ENCODE results near the gene PSPC1. TPM values are rescaled to one million over a fixed set of nuclear protein-coding genes. Genes with fewer than 3 reads are reported as not detected.

Gene PSPC1
- polyA plus RNA-seq, 1 donor (not counting 4 experiments of a cell fraction or from before 2014, with no cell fraction given) = 38.0 TPM

DNA sequence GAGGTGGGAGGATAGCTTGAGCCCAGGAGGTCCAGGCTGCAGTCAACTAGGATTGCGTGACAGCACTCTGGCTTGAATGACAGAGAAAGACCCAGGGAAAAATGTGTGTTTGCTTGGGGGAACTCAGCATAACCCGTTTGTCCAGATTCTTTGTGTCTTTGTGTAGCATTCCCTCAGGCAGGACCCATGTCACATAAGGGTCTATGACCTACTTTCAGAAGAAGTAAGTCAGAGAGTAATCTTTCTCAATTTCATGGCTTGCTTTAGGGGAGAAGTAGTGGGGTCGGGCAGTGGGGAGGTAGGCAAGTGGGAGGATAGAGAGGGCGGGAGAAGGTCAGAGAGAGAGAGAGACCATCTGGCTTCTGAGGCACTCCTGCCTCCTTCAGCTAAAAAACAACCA lies 11.9 kb upstream of the PSPC1 start:
- H3K27me3 ChIP-seq (ENCODE audit: control insufficient read depth, extremely low read depth, insufficient read depth, low read length) = no peaks in the 10 kb centered on the region
- no peaks in the 10 kb centered on the region for H3K79me2 ChIP-seq (ENCODE audit: control insufficient read depth, insufficient read depth, low read length)
- H4K20me1 ChIP-seq (ENCODE audit: control insufficient read depth, extremely low read depth, insufficient read depth, low read length) = no peaks in the 10 kb centered on the region
- H3K4me2 ChIP-seq (ENCODE audit: control insufficient read depth, extremely low read depth, insufficient read depth, low read depth, low read length) = peak overlapping the region; percentile 68
- H3K9ac ChIP-seq (ENCODE audit: control insufficient read depth, extremely low read depth, insufficient read depth, low read length) = peak overlapping the region; percentile 48
- DNase-seq (ENCODE audit: low read depth, low spot score) (no peak), FAIRE-seq (peak; percentile 72)
- dilution Hi-C loops (cut with MboI; ENCODE audit: extremely low pct_ligation_motif_present, low sequenced_read_pairs) = no loop called here
- peak overlapping the region in 2 of 3 experiments; percentile 40 to 49 for H3K4me3 ChIP-seq (ENCODE audit: control insufficient read depth in 2 of 3, extremely low read depth in 1 of 3, insufficient read depth in 2 of 3, low read depth in 1 of 3, low read length in 3 of 3)
- TF ChIP-seq EZH2 (IDR thresholded peaks at IDR 0.05; ENCODE audit: low read length) = no peak
- TF ChIP-seq, protein P1, sequence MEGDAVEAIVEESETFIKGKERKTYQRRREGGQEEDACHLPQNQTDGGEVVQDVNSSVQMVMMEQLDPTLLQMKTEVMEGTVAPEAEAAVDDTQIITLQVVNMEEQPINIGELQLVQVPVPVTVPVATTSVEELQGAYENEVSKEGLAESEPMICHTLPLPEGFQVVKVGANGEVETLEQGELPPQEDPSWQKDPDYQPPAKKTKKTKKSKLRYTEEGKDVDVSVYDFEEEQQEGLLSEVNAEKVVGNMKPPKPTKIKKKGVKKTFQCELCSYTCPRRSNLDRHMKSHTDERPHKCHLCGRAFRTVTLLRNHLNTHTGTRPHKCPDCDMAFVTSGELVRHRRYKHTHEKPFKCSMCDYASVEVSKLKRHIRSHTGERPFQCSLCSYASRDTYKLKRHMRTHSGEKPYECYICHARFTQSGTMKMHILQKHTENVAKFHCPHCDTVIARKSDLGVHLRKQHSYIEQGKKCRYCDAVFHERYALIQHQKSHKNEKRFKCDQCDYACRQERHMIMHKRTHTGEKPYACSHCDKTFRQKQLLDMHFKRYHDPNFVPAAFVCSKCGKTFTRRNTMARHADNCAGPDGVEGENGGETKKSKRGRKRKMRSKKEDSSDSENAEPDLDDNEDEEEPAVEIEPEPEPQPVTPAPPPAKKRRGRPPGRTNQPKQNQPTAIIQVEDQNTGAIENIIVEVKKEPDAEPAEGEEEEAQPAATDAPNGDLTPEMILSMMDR (optimal IDR thresholded peaks at IDR 0.05 in 1 of 3, IDR thresholded peaks at IDR 0.05 in 1 of 3, conservative IDR thresholded peaks at IDR 0.05 in 1 of 3; ENCODE audit: extremely low read depth in 1 of 3, insufficient read depth in 2 of 3, low read length in 3 of 3) = no peak
- H3K9me1 ChIP-seq (ENCODE audit: control insufficient read depth, extremely low read depth, insufficient read depth, low read length) = no peaks in the 10 kb centered on the region
- peak overlapping the region; percentile 23 for H2AFZ ChIP-seq (ENCODE audit: control insufficient read depth, low read length)
- no peaks in the 10 kb centered on the region for H3K9me3 ChIP-seq (ENCODE audit: control insufficient read depth, low read depth, low read length)
- peaks cover 17% of the 10 kb centered on the region for H3K4me1 ChIP-seq (ENCODE audit: control insufficient read depth, extremely low read depth, insufficient read depth, low read length)
- H3K36me3 ChIP-seq (ENCODE audit: control insufficient read depth in 2 of 2, extremely low read depth in 1 of 2, insufficient read depth in 2 of 2, low read length in 2 of 2) = no peaks in the 10 kb centered on the region
- peak overlapping the region; percentile 83 for H3K27ac ChIP-seq (ENCODE audit: control insufficient read depth, insufficient read depth, low read length)

GRCh38 chr13:19791953-19792537 lies 9.3 kb upstream of the PSPC1 start:
- H3K27me3 ChIP-seq (ENCODE audit: control insufficient read depth, extremely low read depth, insufficient read depth, low read length) = no peaks in the 10 kb centered on the region
- no peak overlapping the region for H3K27ac ChIP-seq (ENCODE audit: control insufficient read depth, insufficient read depth, low read length)
- H3K4me2 ChIP-seq (ENCODE audit: control insufficient read depth, extremely low read depth, insufficient read depth, low read depth, low read length) = no peak overlapping the region
- dilution Hi-C loops (cut with MboI; ENCODE audit: extremely low pct_ligation_motif_present, low sequenced_read_pairs) = no loop called here
- no peak overlapping the region for H3K4me3 ChIP-seq (ENCODE audit: control insufficient read depth in 2 of 3, extremely low read depth in 1 of 3, insufficient read depth in 2 of 3, low read depth in 1 of 3, low read length in 3 of 3)
- DNase-seq (ENCODE audit: low read depth, low spot score) (no peak), FAIRE-seq (no peak)
- H3K79me2 ChIP-seq (ENCODE audit: control insufficient read depth, insufficient read depth, low read length) = no peaks in the 10 kb centered on the region
- H3K4me1 ChIP-seq (ENCODE audit: control insufficient read depth, extremely low read depth, insufficient read depth, low read length) = peaks cover 17% of the 10 kb centered on the region
- H3K9me1 ChIP-seq (ENCODE audit: control insufficient read depth, extremely low read depth, insufficient read depth, low read length) = no peaks in the 10 kb centered on the region
- TF ChIP-seq EZH2 (IDR thresholded peaks at IDR 0.05; ENCODE audit: low read length) = no peak
- TF ChIP-seq, protein P1 (optimal IDR thresholded peaks at IDR 0.05 in 1 of 3, IDR thresholded peaks at IDR 0.05 in 1 of 3, conservative IDR thresholded peaks at IDR 0.05 in 1 of 3; ENCODE audit: extremely low read depth in 1 of 3, insufficient read depth in 2 of 3, low read length in 3 of 3) = no peak
- no peak overlapping the region for H3K9ac ChIP-seq (ENCODE audit: control insufficient read depth, extremely low read depth, insufficient read depth, low read length)
- no peaks in the 10 kb centered on the region for H3K36me3 ChIP-seq (ENCODE audit: control insufficient read depth in 2 of 2, extremely low read depth in 1 of 2, insufficient read depth in 2 of 2, low read length in 2 of 2)
- no peak overlapping the region for H2AFZ ChIP-seq (ENCODE audit: control insufficient read depth, low read length)
- no peaks in the 10 kb centered on the region for H3K9me3 ChIP-seq (ENCODE audit: control insufficient read depth, low read depth, low read length)
- no peaks in the 10 kb centered on the region for H4K20me1 ChIP-seq (ENCODE audit: control insufficient read depth, extremely low read depth, insufficient read depth, low read length)

Data from keratinocyte (primary cell).